Ishikawa (cell line): ENCODE data around the gene ZFAND3.

Experiments used
- CEBPB ChIP-seq: IDR thresholded peaks from 2 replicates; pipeline ENCODE4 v1.6.1; 2012
- CREB1 ChIP-seq: IDR thresholded peaks from 2 replicates; pipeline ENCODE4 v1.6.1; 2012; ENCODE audit warnings: low read depth
- EGR1 ChIP-seq: IDR thresholded peaks from 2 replicates; pipeline ENCODE4 v1.6.1; 2012
- EP300 ChIP-seq: IDR thresholded peaks from 2 replicates; pipeline ENCODE4 v1.6.1; 2012; ENCODE audit warnings: borderline replicate concordance
- FOXM1 ChIP-seq: IDR thresholded peaks from 2 replicates; pipeline ENCODE4 v1.6.1; 2012; ENCODE audit warnings: low read depth, borderline replicate concordance
- NFIC ChIP-seq: IDR thresholded peaks from 2 replicates; pipeline ENCODE4 v1.6.1; 2012
- RAD21 ChIP-seq: IDR thresholded peaks from 2 replicates; pipeline ENCODE4 v1.6.1; 2012; ENCODE audit warnings: low read depth
- TAF1 ChIP-seq: IDR thresholded peaks from 2 replicates; pipeline ENCODE4 v1.6.1; 2012; ENCODE audit warnings: low read depth, mild to moderate bottlenecking
- TCF12 ChIP-seq: IDR thresholded peaks from 2 replicates; pipeline ENCODE4 v1.6.1; 2012; ENCODE audit warnings: low read depth
- TEAD4 ChIP-seq: IDR thresholded peaks from 2 replicates; pipeline ENCODE4 v1.6.1; 2012
- YY1 ChIP-seq: IDR thresholded peaks from 2 replicates; pipeline ENCODE4 v1.6.1; 2012; ENCODE audit warnings: low read depth
- ZBTB7A ChIP-seq: IDR thresholded peaks from 2 replicates; pipeline ENCODE4 v1.6.1; 2012; ENCODE audit warnings: low read depth
- TF ChIP-seq, protein P1 (sequence below): IDR thresholded peaks from 2 replicates; pipeline ENCODE4 v1.6.1; 2012
- TF ChIP-seq, protein P2 (sequence below): IDR thresholded peaks from 2 replicates; pipeline ENCODE4 v1.6.1; 2012; ENCODE audit warnings: low read depth, mild to moderate bottlenecking
- TF ChIP-seq, protein P3 (sequence below): IDR thresholded peaks from 2 replicates; pipeline ENCODE4 v1.6.1; 2012

The ZFAND3 gene

DNA sequence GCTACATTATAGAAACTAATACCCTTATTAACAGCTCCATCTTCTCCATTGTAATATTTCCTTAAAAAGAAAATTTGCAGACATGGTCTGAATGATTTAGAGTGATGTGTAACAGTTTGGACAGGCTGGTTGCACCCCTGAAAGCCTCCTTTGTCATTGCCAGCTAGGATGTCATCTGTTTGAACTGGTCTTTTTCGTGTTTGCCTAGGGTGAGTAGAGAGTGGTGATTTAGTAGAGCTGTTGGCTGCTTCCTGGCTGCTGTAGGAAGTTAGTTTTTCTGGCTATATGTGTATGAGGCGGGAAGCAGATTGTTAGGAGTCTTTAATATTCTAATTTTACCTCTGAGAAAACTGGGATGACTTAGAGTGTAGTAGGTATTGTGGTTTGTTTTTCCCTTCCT is 101.1 kb downstream of the ZFAND3 start:
- TF ChIP-seq, protein P1, sequence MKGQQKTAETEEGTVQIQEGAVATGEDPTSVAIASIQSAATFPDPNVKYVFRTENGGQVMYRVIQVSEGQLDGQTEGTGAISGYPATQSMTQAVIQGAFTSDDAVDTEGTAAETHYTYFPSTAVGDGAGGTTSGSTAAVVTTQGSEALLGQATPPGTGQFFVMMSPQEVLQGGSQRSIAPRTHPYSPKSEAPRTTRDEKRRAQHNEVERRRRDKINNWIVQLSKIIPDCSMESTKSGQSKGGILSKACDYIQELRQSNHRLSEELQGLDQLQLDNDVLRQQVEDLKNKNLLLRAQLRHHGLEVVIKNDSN = no peak

DNA sequence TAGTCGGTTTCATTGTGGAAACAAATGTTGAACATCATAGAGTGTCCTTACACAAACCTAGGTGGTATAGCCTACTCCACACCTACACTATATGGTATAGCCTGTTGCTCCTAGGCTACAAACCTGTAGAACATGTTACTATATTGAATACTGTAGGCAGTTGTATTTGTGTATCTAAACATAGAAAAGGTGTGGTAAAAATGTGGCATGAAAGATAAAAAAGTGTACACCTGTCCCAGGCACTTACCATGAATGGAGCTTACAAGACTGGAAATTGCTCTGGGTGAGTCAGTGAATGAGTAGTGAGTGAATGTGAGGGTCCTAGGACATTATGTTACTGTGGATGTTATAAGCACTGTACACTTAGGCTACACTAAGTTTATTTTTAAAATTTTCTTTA is 103.0 kb downstream of the ZFAND3 start:
- no peak for TF ChIP-seq FOXM1
- TF ChIP-seq EP300 = no peak
- no peak for TF ChIP-seq NFIC
- no peak for TF ChIP-seq YY1
- no peak for TF ChIP-seq CREB1
- TF ChIP-seq, protein P2, sequence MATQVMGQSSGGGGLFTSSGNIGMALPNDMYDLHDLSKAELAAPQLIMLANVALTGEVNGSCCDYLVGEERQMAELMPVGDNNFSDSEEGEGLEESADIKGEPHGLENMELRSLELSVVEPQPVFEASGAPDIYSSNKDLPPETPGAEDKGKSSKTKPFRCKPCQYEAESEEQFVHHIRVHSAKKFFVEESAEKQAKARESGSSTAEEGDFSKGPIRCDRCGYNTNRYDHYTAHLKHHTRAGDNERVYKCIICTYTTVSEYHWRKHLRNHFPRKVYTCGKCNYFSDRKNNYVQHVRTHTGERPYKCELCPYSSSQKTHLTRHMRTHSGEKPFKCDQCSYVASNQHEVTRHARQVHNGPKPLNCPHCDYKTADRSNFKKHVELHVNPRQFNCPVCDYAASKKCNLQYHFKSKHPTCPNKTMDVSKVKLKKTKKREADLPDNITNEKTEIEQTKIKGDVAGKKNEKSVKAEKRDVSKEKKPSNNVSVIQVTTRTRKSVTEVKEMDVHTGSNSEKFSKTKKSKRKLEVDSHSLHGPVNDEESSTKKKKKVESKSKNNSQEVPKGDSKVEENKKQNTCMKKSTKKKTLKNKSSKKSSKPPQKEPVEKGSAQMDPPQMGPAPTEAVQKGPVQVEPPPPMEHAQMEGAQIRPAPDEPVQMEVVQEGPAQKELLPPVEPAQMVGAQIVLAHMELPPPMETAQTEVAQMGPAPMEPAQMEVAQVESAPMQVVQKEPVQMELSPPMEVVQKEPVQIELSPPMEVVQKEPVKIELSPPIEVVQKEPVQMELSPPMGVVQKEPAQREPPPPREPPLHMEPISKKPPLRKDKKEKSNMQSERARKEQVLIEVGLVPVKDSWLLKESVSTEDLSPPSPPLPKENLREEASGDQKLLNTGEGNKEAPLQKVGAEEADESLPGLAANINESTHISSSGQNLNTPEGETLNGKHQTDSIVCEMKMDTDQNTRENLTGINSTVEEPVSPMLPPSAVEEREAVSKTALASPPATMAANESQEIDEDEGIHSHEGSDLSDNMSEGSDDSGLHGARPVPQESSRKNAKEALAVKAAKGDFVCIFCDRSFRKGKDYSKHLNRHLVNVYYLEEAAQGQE = no peak
- TF ChIP-seq, protein P3, sequence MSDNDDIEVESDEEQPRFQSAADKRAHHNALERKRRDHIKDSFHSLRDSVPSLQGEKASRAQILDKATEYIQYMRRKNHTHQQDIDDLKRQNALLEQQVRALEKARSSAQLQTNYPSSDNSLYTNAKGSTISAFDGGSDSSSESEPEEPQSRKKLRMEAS = no peak
- no peak for TF ChIP-seq TCF12

DNA sequence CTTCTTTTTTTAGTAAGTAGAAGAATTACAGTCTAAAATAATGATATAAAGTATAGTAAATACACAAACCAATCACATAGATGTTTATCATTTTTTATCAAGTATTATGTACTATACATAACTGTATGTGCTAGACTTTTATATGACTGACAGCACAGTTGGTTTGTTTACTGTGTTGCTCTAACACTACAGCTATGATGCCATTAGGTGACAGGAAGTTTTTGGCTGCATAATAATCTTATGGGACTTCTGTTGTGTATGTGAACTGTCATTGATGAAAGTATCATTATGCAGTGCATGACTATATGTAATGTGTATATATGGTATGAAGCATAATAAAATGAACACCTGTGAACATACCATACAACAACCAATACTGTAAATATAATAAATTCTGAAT is 104.0 kb downstream of the ZFAND3 start:
- no peak for TF ChIP-seq TEAD4
- no peak for TF ChIP-seq EP300
- TF ChIP-seq RAD21 = no peak
- TF ChIP-seq, protein P2 = no peak
- TF ChIP-seq EGR1 = no peak
- TF ChIP-seq, protein P3 = no peak
- TF ChIP-seq, protein P1 = no peak
- TF ChIP-seq ZBTB7A = no peak
- TF ChIP-seq TCF12 = no peak
- no peak for TF ChIP-seq NFIC
- TF ChIP-seq CREB1 = no peak

DNA sequence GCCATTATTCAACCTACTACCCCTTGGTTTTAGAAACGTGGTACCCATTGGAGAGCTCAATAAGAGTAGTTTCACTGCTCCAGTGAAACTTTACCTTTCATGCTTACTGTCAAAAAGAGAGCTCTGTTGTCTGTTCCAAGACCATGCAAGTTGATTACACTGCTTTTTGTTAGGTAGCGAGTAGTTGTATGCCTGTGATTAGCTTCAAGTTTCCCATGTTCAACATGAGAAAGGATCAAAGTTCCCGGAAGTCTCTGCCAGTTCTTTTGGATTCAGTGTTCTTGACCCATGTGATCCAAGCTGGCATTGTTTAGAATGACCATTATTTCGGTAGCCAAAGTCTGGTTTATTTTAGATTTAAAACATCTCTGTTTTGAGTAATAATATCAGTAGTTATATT is 107.1 kb downstream of the ZFAND3 start:
- TF ChIP-seq CREB1 (no peak), RAD21 (no peak)

DNA sequence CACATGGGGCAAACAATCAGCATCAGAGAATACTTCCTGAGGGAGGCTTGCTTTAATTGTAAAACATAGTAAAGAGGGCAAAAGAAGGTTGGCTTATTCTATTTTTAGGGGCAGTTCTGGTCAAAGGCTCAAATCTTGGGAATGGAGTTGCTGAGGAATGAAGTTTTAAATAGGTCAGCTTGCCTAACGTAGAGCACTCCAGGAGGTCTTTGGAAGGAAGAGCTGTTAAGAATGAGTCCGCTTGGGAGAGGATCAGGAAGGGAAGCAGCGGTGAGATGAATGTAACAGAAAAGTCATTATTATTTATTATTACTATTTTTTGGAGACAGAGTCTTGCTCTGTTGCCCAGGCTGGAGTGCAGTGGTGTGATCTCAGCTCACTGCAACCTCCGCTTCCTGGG is 108.7 kb downstream of the ZFAND3 start:
- TF ChIP-seq EGR1 (no peak), TEAD4 (no peak), CEBPB (no peak), FOXM1 (no peak), EP300 (no peak)
- TF ChIP-seq, protein P2 = no peak

DNA sequence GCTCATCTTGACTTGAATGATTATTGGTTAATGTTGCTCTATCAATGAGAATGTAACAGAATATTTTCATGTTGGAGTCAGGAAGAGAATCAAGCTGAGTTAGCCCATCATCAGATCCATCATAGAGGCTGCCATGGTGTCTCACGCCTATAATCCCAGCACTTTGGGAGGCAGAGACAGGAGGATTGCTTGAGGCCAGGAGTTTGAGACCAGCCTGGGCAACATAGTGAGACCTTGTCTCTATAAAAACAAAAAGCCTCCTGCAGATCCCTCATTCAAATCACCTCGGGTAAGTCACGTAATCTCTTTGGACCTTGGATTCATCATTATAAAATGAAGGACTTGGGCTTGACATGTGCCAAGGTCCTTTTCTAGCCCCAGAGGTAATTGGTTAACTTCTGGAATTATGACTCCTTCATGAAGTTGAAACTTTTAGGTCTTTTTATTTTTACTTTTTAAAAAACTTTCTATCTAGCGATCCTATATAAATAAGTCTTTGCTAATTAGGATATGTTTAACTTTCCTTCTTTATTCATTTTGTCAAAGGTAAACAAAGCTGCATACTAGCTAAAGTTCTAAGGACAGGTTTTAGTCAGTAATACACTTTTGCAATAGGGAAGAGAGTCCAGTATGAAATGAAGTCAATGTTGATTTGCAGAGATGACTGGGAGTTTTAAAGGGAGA is 110.9 kb downstream of the ZFAND3 start:
- TF ChIP-seq CREB1 (no peak), ZBTB7A (no peak), EGR1 (no peak), YY1 (no peak), FOXM1 (no peak), RAD21 (no peak), NFIC (no peak), TCF12 (no peak), EP300 (no peak), TAF1 (no peak), TEAD4 (no peak), CEBPB (no peak)
- TF ChIP-seq, protein P2 = no peak
